Central memory CD4-positive, alpha-beta T cell (primary cell): Measurements from ENCODE around the gene HOXB4.

ENCODE experiments used
- DNase-seq: peaks from one replicate; pipeline ENCODE4 v3.0.0; 2022

Gene HOXB4

DNA sequence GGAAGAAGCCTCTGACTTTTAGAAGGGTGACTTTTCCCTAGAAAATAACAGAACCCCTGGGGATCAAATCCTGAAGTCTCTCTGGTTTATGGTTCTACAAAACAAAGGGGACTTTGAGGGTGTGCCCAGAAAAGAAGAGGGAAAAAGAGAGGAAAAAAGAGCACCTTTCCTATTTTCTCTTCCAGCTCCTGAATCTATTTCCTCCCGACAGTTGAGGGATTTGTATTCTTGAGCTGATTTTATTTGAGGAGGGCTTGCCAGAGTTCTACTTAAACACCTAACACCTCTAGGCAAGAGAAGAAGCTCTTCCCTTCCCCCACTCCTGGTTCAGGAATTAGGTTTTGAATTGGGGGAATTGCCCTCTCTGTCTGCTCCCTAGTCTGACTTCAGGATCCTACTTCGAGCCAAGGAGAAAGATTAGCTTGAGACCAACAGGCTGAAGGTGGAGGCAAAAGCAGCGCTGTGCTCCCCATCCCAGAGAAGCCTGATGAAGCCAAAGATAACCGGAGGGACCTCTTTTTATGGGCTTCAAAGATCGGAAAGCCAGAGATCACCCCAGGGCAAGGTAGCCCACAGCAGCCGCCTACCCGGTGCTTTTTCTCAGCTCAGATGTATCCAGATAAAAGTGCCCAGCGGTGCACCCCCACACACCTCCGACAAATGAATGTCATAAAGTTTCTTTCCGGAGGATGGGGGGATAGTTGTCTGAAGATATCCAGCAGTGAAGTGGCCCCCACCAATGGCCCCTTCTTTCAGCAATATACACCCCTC, 11.1 kb upstream of the HOXB4 start:
- DNase-seq = no peak

DNA sequence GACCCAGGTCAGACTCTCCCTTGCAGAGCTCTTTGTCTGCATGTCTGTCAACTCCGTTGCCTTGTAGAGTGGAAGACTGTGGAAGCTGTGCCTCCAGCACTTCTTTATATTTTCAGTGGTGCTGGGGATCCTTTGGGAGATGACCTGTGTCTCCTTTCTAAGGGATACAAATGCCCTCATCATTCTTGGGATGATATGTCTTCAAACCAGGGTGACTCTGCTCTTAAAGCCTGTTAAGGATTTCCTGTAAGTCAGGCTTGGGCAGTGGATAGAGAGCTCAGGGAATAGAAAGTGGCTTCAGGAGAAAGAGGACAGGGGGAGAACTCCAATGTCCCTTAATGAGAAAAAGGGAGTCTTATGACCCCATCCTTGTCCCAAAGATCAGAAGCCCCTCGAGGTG, 10.4 kb upstream of the HOXB4 start:
- no peak for DNase-seq

DNA sequence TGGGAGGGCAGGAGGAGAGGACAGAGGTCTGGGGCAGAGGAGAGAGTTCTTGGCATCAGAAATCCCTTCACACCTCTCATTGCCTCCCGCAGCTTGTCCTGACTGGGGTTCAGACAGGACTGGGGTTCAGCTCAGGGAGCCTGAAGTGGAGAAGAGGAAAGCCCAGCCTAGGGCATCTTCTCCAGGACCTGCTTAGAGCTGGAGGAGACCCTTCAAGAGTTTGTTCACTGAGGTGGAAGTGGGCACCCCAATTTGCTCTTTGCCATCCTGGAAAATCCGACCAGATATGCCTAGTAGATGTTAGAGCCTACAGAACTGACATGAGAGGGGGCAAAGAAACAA, 9.9 kb upstream of the HOXB4 start:
- no peak for DNase-seq

DNA sequence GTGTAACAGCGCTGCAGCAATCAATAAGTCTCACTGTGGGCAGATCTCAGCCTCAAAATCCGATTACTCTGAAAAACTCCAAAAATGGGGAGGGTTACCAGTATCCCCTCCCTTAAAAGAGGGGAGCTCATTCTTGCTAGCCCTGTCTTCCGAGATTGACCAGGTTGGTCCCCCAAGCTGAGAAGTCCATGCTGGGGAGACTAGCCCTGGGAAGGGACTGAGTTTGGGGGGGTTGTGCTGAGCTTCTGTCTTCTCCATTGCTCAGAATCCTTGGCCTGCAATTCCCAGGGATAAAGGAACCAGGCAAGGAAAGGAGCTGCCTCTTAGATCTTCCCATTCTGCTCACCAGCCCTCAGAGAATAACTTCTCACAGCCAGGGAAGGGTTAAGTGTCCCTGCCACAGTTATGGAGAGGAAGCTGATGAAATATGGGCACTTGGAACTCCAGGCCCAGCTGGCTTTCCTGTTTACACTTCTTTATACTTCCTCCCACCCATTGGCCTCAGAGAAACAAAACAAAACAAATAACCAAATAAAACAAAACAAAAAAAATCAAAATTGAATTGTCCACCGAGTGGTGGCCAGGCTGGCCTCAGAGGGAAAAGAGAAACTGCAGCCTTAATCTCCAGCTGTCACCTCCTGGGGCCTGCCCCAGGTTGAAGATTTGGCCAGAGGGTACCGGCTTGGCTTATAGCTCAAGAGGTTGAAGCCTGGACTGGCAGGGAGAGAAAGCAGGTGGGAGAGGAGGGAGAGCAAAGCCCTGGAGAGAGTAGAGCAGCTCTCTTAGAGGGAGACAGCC, 9.3 kb upstream of the HOXB4 start:
- DNase-seq = no peak

DNA sequence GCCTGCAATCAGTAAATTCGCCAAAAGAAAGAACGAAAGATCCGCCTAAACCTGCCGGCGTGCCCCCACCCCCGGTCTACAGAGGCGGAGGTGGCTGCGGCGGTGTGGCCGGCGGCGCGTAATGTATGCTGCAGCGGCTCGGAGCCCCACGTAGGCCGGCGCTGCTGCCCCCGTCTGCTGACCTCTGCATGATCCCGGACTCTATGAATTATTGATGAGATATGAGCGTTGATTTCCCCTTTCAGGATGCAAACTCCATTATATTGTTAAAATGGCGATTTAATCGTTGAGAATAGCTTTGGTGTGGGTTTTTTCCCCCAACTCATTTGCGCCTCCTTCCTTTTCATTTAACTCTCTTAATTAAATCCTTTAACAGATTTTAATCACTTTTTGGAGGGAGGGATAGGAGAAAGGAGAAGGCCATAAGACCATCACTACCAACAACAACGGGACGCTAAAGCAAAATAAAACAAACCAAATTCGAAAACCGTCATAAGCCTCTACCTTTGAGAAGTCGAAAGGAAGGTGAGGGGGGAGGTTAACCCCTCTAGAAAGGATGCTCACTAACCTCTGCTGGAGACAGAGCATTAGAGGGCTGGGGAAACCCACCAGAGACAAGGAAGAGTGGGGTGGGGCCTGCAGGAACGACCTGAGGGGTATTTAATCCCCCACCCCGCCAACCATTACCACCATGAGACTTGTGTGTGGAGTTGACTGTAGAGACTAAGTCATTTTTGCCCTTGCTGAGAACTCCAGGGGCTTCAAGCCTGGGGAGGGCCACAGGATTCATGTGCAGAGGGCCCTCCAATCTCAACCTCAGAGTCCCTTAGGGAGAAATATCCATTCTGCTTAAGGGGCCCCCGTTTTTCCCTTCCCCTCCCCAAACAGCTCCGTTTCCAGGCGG, 8.5 kb upstream of the HOXB4 start:
- no peak for DNase-seq

DNA sequence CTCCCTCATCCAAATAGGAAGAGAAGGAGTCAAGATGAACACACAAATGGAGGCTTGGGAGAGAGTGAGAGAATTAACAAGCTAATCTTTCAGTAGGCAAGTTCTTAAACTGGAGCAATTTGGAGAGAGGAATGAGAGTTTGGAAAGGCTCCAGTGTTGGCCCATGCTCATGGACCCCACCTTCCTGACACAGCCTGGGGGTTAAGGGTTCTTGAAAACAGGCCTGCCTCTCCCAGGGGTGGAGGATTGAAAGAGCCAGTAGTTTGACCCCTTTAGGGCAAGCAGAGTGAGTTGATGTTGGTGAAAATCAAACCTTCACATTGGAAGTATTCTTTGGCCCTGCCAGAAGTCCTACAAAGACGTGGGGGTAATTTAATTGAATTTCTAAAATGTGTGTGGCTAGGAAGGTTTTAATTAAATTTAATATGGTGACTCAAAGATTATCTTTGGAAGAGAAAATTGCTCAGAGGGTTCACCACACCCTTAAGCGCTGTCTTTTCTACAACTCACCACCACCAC, 6.1 kb upstream of the HOXB4 start:
- DNase-seq = no peak

DNA sequence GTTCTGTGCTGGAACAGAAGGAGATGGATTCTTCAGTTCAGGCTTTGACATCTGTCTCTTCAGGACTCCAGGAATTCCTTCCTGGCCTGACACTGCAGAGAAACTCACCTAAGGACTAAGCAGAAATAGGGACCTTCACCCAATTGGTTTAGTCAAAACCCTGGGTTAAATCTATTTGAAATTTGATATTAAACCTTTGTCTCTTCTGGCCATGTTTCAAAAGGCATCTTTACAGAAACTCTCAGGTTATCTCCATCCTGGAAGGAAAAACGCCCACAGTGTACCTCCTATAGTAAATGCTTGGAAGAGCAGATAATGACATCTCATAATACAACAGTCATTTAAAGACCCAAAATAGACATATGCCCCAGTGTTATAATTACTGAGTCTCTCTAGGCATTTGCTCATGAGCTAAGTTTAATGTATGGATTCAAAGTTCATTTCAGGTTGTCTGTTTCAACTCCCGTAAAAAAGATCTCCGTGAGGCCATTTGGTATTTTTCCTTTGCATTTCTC, 5.6 kb upstream of the HOXB4 start:
- DNase-seq = no peak

DNA sequence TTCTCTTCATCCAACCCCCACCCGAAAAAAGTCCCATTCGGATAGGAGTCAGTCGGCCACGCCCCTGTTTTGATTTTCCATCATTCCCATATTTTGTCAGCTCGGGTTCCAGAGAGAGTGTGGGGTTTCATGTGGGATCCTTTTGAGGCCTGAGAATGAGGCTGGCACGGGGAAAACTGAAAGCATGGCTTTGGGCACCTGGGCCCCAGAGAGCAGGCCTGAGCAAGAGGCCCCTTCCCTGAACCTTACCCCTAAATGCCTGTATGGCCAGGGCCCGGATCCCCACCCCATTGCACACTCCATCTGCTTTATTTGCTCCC, 4.6 kb upstream of the HOXB4 start:
- no peak for DNase-seq

DNA sequence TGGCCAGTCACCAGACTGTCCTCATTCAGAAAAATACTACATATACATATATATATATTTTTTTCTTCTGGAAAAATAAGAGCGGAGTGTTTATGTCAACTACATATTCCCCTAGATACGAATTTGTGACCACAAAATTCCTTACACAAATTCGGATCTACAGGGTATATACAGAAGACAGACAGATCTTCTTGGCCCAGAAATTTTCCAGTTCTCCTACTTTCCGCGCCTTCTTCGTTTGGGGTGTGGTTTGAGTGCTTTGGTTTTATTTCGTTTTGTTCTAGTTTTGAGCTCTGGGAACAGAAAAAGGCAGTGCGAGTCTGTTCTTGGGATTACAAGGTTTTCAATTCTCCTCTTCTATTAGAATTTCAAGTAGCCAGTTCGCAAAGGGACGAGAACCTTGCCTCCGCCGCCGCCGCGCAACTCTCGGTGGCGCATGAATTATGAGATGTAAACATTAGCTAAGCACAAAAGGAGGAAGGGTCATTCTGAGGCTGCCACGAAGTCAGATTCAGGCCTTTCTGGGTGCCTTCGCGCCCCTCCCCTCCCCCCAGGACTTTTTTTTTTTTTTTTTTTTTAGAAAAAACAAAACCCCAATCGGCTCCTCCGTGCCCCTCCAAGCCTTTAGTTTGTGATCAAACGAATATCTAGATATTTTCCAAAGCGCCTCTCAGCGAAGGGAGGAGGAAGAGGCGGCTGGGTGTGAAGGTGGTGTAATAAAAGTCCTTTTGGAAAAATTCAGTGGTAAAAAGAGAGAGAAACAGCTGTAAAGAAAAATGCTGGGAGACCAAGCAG, 1.8 kb upstream of the HOXB4 start:
- DNase-seq = no peak

DNA sequence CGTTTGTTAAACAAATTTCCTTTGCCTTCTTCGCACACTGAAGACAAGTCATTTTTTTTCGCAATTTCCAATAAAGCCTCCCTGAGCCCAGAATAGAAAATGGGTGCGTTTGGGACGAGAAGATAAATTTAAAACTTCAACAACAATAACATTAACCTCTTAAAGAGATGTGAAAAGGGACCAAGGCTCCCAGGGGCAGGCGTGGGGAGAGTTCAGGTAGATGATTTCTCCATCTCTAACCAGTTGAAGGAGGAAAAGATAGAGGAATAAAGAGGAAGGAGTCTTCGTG, 1.3 kb upstream of the HOXB4 start:
- DNase-seq = no peak

DNA sequence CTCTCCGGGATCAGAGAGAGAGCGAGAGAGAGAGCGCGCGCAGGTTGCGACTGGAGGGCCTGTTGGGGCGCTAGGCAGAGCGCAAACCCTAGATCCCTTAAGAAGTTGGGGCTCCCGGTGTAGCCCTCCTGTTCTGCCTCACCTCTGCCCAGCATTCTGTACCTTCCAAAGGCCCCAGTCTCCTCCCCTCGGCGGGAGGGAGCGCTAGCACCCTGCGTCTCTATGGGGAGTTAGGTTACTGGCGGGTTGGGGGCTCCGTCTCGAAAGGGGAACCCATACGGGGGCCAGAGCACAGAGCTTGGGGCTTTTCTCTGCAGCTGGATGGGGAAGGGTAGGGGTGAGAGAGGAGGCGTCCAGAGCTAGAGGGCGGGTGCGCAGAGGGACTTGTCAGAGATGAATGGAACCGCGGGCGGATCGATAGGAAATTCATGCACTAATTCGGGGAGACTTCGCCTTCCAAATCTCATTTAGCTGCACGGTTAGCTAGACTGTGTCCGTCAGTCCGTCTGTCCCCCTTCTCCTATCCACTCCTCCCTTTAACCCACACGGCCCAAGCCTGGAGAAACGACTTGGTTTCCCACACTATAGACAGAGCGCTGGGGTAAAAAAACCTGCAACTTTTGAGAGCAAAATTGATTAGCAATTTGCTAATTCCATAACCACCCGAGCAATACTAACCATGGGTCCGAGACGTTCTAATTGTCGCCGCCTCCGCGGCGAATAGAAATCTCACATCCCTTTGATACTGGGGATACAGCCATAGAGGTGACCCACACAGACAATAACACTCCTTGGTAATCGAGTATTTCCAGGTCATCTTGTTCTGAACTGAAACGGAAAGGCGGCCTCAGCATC, 693 bp upstream of the HOXB4 start:
- no peak for DNase-seq

DNA sequence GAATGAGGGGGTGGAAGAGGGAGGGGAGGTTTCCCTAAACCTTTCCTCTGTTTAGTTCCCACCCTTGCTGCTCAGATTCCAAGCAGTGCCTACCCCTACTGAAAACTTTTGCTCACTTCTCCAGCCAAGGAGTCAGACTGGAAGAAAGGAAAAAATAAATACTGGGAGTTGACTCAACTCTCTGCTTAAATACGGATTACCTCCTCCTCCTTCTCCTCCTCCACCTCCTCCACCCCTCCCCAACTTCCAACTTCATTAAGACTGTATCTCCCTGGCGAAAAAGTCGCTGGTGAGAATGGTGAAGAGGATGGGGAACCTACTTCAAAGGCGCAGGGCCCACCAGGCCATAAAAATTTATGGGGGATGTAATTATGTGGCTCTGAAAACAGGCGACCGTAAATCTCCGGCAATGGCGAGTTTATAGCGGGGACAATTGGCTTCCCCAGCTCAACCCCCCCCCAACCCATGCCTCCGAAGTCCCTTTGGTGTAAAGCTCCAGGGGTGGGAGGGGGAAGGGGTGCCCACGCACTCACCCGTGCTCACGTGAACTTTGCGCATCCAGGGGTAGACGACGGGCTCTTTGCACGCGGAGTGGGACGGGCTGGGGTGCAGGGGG, 712 bp downstream of the HOXB4 start:
- DNase-seq = no peak

DNA sequence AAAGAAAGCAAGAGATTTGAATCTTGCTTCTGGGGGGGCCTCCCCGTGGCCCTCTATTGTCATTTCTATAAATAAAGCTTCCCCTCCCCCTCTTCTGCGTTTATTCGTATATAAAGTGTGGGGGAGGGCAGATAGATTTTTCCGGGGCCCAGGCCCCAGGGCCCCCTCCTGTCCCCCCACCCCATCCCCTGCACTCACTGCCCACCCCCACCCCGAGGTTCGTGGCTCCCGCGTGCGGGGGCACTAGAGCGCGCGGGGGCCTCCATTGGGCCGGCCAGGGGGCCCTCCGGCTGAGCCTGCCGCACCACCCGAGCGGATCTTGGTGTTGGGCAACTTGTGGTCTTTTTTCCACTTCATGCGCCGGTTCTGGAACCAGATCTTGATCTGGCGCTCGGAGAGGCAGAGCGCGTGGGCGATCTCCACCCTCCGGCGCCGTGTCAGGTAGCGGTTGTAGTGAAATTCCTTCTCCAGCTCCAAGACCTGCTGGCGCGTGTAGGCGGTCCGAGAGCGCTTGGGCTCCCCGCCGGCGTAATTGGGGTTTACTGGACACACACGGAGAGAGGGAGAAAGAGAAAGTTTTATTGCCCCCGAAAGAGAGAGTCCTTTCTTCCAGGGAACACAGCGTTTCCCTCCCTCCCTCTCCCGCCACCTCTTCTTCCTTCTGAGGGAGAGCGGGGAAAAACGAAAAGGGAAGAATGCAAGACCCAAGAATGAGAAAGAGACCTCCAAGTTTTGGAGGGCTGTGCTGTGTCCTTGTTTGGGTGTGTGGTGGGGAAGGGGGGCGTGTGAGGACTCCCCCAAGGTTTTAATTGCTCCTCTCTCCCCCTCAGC, 1.5 kb downstream of the HOXB4 start:
- no peak for DNase-seq

DNA sequence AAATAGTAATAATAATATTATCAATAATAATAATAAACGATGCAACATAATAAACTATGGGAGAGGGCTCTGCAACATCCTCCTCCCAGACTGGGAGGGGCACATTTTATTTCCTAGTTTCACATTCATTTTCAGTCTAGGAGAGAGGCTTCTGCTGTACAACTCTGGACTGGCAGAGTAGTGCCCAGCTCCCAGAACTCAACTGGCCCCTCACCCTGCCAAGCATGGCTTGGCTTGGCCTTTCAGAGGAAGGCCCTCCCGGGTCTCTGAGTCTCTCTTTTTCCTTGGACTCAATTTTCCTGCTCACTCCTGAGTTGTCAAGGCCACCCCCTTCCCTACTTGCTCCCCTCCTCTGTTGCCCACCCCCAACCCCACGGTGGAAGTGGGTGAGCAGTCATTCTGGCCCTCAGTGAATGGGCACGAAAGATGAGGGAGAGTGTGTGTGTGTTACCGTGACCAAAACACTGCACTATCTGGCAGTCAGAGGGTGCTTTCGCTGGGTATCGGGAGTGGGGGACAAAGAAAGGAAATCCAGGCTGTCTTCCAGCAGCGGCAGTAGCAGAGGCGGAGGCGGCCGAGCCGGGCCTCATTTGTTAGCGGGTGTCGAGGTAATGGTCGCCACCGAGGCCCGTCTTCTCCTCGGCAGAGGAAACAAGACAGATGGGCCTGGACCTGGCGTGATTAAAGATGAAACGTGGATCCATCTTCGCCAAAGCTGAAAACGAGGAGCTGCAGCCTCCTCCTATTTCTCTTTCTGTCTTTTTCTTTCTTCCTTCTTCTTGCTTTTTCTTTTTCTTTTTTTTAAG, 2.3 kb downstream of the HOXB4 start:
- no peak for DNase-seq

DNA sequence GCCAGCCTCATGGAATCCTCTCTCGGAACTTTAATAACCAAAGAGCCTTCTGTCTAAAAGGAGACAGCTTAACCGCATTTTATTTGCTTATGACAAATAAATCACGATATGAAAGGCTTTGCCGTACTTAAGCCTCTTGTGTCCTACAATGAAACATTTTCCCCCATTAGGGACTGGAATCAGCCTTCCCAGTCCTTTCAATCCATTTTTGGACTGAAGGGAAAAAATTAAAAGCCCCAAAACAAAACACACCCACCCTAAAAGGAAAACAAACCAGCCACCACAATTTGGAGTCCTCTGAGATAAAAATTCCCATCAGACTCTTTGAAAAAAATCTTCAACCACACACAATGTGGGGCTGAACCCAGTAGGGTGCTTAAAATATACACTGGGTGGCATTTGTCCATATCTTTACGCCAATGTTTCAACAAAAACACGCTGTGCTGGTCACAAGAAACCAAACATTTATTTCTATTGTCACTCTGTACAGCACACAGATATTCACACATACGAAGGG, 3.0 kb downstream of the HOXB4 start:
- DNase-seq = no peak

DNA sequence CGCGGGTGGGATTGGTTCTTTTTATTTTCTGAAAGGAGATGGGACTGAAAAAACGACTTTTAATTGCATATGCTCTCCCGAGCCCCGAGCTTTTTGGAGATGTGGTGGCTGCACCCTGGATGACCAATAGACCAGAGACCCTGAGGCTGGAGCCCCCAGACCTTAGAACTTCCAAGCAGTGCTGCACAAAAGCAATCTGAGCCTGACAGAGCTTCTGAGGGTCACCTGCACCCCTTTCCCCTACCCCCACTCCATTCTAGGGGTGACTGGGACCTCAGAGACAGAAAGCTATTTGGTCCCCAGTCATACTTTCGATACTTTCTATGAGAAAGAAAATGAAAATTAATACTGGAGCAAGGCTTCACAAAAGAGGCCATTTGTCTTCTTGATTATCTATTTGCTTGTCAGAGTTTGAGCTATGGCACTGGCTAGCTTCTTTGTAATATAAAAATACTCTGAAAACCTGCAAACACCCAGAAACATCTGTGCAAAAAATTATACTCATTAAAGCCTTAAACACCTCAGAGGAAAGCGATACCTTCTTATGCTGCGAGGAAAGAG, 3.6 kb downstream of the HOXB4 start:
- DNase-seq = no peak

DNA sequence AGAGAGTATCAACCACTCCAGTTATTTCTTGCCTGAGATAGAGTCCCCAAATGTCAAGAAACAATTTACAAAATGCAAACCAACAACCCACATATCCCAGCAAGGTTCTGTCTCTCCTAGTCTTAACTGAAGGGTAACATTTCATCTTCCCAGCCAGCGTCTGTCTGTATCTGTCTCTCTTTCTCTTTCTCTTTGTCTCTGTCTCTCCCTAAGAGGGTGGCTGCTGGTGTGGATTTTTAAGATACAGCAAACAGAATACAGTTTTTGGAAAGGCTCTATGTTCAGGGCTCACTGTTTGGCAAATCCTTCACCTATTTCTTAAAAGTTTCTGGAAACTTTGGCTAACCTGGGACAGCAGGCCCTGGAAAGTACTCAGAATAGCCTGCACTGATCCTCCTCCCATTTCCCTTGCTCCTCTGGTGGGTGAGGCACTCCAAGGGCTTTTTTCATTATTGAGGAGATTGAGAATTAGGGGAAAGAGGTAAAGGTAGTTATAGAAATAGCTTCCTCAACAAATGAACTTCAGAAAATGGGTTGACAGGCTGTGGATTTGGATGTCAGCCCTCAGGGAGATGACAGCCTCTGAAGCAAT, 6.2 kb downstream of the HOXB4 start:
- DNase-seq = no peak
